Endothelial cell of umbilical vein (primary cell): ENCODE data around the gene CHMP4A. TPM values are rescaled to one million over a fixed set of nuclear protein-coding genes. Genes with fewer than 3 reads are reported as not detected.

ENCODE experiments used
- BruUV-seq: library from RNA; stranded (reverse); fragments of 400-500 nt; replicated peaks from 2 replicates; lab custom pipeline; 2021; lab: Mats Ljungman, UMichigan
- CTCF ChIA-PET: fragments of 300-600, 350-600 bp; sonication (Branson Sonifier 250); formaldehyde crosslinking; loops from one replicate; lab custom pipeline; 2021; ENCODE audit warnings: antibody characterized with exemption, inconsistent platforms; lab: Charles Lee
- POLR2A ChIA-PET: fragments of 300-600, 350-600 bp; sonication (Branson Sonifier 250); formaldehyde crosslinking; loops from one replicate; lab custom pipeline; 2021; ENCODE audit warnings: antibody characterized with exemption, inconsistent platforms; lab: Charles Lee
- DNase-seq: peaks from one replicate; pipeline ENCODE4 v3.0.0-alpha.2; 2011; ENCODE audit warnings: low read depth, low spot score
- FAIRE-seq: peaks from 2 replicates; lab custom pipeline; 2011; peaks lifted over from hg19 to GRCh38; lab: Jason Lieb, UNC
- H2AFZ ChIP-seq: 2 replicates; pipeline ENCODE4 v1.6.0; 2012; ENCODE audit warnings: low read depth, low read length, control low read depth, inconsistent platforms
- H3K27ac ChIP-seq: 2 replicates; pipeline ENCODE4 v1.5.1; 2011; ENCODE audit warnings: low read depth, mild to moderate bottlenecking, control low read depth, low read length, moderate library complexity; ENCODE audit not compliant: insufficient read depth
- H3K27me3 ChIP-seq, 2 experiments: 2 replicates each; pipeline versions ENCODE4 v1.6.0 to v1.6.1; 2011; ENCODE audit warnings: low read length in 2 of 2, mixed read lengths in 1 of 2; ENCODE audit not compliant: control insufficient read depth in 2 of 2, insufficient read depth in 2 of 2
- H3K36me3 ChIP-seq, 2 experiments: 2 replicates in 1 of 2; 3 replicates in 1 of 2; pipeline ENCODE4 v1.5.1; 2011; ENCODE audit warnings: low read length in 2 of 2, mild to moderate bottlenecking in 1 of 2, moderate library complexity in 1 of 2; ENCODE audit not compliant: control insufficient read depth in 2 of 2, insufficient read depth in 2 of 2; ENCODE audit errors: extremely low read depth in 1 of 2
- H3K4me1 ChIP-seq: 3 replicates; pipeline ENCODE4 v1.5.1; 2011; ENCODE audit warnings: mild to moderate bottlenecking, low read length; ENCODE audit not compliant: control insufficient read depth, insufficient read depth; ENCODE audit errors: extremely low read depth
- H3K4me2 ChIP-seq: 2 replicates; pipeline ENCODE4 v1.6.1; 2011; ENCODE audit warnings: low read length, control low read depth, mixed read lengths; ENCODE audit not compliant: insufficient read depth
- H3K4me3 ChIP-seq, 3 experiments: fragments of 200-600 bp in 1 of 3; sonication (generic), shearing (Covaris generic) in 1 of 3; replicated peaks in 1 of 3; 2 replicates each; pipeline ENCODE4 v1.5.1; 2011 to 2016; ENCODE audit warnings: control low read depth in 3 of 3, low read length in 3 of 3, mild to moderate bottlenecking in 2 of 3, inconsistent platforms in 1 of 3, low read depth in 1 of 3, moderate library complexity in 1 of 3; ENCODE audit not compliant: insufficient read depth in 1 of 3
- H3K79me2 ChIP-seq: 2 replicates; pipeline ENCODE4 v1.6.0; 2012; ENCODE audit warnings: low read length, inconsistent platforms; ENCODE audit not compliant: control insufficient read depth, insufficient read depth
- H3K9ac ChIP-seq: replicated peaks from 2 replicates; pipeline ENCODE3; 2011; ENCODE audit warnings: low read length, control low read depth; ENCODE audit not compliant: insufficient read depth; ENCODE audit errors: extremely low read depth
- H3K9me1 ChIP-seq: replicated peaks from 3 replicates; pipeline ENCODE4 v1.6.0; 2011; ENCODE audit warnings: mild to moderate bottlenecking, low read length; ENCODE audit not compliant: control insufficient read depth, insufficient read depth; ENCODE audit errors: extremely low read depth
- H3K9me3 ChIP-seq: replicated peaks from 2 replicates; pipeline ENCODE4 v1.5.1; 2012; ENCODE audit warnings: low read length, inconsistent platforms; ENCODE audit not compliant: control insufficient read depth, insufficient read depth
- H4K20me1 ChIP-seq: replicated peaks from 2 replicates; pipeline ENCODE3; 2011; ENCODE audit warnings: mild to moderate bottlenecking, low read length; ENCODE audit not compliant: control insufficient read depth, insufficient read depth; ENCODE audit errors: extremely low read depth
- EZH2 ChIP-seq: IDR thresholded peaks from 2 replicates; pipeline ENCODE4 v1.6.1; 2012; ENCODE audit warnings: borderline replicate concordance, low read depth, mild to moderate bottlenecking, moderate library complexity, low read length, inconsistent platforms; ENCODE audit not compliant: severe bottlenecking
- FOS ChIP-seq: IDR thresholded peaks from 2 replicates; pipeline ENCODE4 v1.6.1; 2011; ENCODE audit warnings: mild to moderate bottlenecking, low read length, moderate library complexity, borderline replicate concordance; ENCODE audit not compliant: insufficient read depth
- GATA2 ChIP-seq: IDR thresholded peaks from 2 replicates; pipeline ENCODE4 v1.7.0; 2011; ENCODE audit warnings: low read depth, mild to moderate bottlenecking, moderate library complexity, mixed read lengths, low read length; ENCODE audit not compliant: insufficient read length, insufficient read depth
- JUN ChIP-seq: IDR thresholded peaks from 2 replicates; pipeline ENCODE4 v1.6.1; 2011; ENCODE audit warnings: borderline replicate concordance, low read depth; ENCODE audit not compliant: insufficient read length, insufficient read depth
- MYC ChIP-seq: IDR thresholded peaks from one replicate; pipeline ENCODE4 v1.6.1; 2011; ENCODE audit warnings: mild to moderate bottlenecking, low read depth, low read length
- POLR2A ChIP-seq: IDR thresholded peaks from 2 replicates; pipeline ENCODE4 v1.6.1; 2012; ENCODE audit warnings: low read depth, mild to moderate bottlenecking, control low read depth, low read length
- POLR2AphosphoS5 ChIP-seq: IDR thresholded peaks from 2 replicates; pipeline ENCODE4 v1.6.1; 2012; ENCODE audit warnings: low read depth, mild to moderate bottlenecking, control low read depth, low read length, moderate library complexity; ENCODE audit not compliant: insufficient read depth
- dilution Hi-C: fragments of 300-500 bp; cut with MboI; formaldehyde crosslinking; loops from one replicate; pipeline ENCODE4 v1.15.0; 2019; ENCODE audit warnings: low sequenced_read_pairs; ENCODE audit not compliant: extremely low pct_ligation_motif_present
- intact Hi-C: fragments of 100-400 bp; cut with micrococcal nuclease; formaldehyde crosslinking; loops from one replicate; pipeline ENCODE4 v1.10.0; 2022
- polyA plus RNA-seq, 4 experiments: library from polyadenylated mRNA; depleted of rRNA in 3 of 4; stranded (reverse) in 3 of 4; unstranded in 1 of 4; fragments of >200 nt; gene quantifications; 2 replicates each; pipeline versions ENCODE4 v1.2.1 to v1.2.3, GENCODE V29; 2011 to 2012; ENCODE audit warnings: missing spikeins in 1 of 4
- total RNA-seq: library from RNA; stranded (reverse); gene quantifications from 2 replicates; pipeline ENCODE4 v1.2.3, GENCODE V29; 2021
- TF ChIP-seq, protein P1 (sequence below): IDR thresholded peaks from 2 replicates; pipeline ENCODE4 v1.6.1; 2011; ENCODE audit not compliant: insufficient read depth, insufficient read length
- TF ChIP-seq, protein P2 (sequence below), 2 donors: IDR thresholded peaks; 1 replicate in 1 of 2; 2 replicates in 1 of 2; pipeline ENCODE4 v1.5.1; 2011; ENCODE audit warnings: low read length in 2 of 2, mild to moderate bottlenecking in 2 of 2, moderate library complexity in 2 of 2, control low read depth in 1 of 2, inconsistent platforms in 1 of 2, low read depth in 1 of 2; ENCODE audit not compliant: insufficient read depth in 1 of 2; ENCODE audit errors: extremely low read depth in 1 of 2

CHMP4A gene
- total and polyA plus RNA-seq, 2 donors (not counting 3 experiments of a cell fraction or from before 2014, with no cell fraction given), result 40.9 to 46.4 TPM

DNA sequence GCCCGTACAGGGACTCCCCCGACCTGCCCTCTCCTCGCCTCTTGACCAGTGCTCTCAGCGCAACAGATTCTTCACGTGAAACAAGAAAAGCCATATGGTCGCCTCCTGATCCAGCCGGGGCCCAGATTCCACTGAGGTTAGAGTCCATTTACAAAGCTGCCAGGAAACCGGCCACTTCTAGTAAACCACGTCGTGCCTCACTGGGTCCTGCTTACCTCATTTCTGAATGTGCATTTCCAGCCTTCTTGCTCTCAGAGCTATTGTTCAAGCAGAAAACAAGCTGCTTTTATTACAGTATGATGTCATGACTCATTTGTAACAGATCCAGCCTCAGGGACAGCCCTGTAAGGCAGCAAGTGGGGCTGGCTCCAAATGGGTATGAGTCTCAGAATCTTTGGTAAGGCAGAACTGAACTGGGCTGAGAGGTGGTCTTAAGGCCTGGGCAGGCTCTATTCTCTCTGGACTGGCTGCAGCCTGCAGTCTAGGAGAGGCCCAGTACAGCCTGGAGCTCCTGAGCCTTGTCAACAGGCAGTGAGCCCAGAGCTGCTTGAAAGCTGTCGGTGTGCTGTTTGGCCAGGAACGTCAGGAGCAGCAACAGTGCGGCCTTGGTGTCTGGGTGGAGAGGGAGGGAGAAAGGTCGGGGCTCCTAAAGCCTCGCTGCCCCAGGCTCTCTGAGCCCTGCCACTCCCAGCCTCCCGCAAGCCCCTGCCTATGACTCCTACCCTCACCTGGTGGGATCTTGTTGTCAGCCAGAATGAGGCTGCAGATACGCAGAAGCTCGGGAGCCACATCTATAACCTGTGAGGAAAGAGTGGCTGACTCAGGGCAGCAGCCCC is 33.1 kb downstream of the CHMP4A start:
- TF ChIP-seq, protein P1, sequence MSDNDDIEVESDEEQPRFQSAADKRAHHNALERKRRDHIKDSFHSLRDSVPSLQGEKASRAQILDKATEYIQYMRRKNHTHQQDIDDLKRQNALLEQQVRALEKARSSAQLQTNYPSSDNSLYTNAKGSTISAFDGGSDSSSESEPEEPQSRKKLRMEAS, result no peak
- TF ChIP-seq JUN, result peak; percentile 28
- no peak overlapping the region for H2AFZ ChIP-seq
- peak overlapping the region; percentile 30 for H3K27ac ChIP-seq
- ChIA-PET POLR2A (interaction anchor here (0.9 kb wide), 1 partner anchor 15 kb away, joined by 3 read pairs; the partner anchor contains the start of gene TM9SF1), CTCF (interaction anchor here (0.8 to 2.4 kb wide), 4 partner anchors 8 to 122 kb away, joined by 3 to 9 read pairs (median 4); partner anchors contain the start of genes IPO4, IRF9 and PSME1)
- no peak overlapping the region for H3K4me2 ChIP-seq
- no peaks in the 10 kb centered on the region for H3K27me3 ChIP-seq
- H3K9ac ChIP-seq, result no peak overlapping the region
- H3K4me3 ChIP-seq, result no peak overlapping the region
- H4K20me1 ChIP-seq, result no peaks in the 10 kb centered on the region
- FAIRE-seq (peak; percentile 84), DNase-seq (peak; percentile 50)
- H3K79me2 ChIP-seq, result no peaks in the 10 kb centered on the region
- dilution Hi-C loops, result no loop called here
- H3K36me3 ChIP-seq, result peaks cover 0 to 34% of the 10 kb centered on the region in 2 experiments
- H3K4me1 ChIP-seq, result no peaks in the 10 kb centered on the region
- H3K9me3 ChIP-seq, result no peaks in the 10 kb centered on the region
- H3K9me1 ChIP-seq, result no peaks in the 10 kb centered on the region
- intact Hi-C loops, result no loop called here
- BruUV-seq, result no TSS peak

DNA sequence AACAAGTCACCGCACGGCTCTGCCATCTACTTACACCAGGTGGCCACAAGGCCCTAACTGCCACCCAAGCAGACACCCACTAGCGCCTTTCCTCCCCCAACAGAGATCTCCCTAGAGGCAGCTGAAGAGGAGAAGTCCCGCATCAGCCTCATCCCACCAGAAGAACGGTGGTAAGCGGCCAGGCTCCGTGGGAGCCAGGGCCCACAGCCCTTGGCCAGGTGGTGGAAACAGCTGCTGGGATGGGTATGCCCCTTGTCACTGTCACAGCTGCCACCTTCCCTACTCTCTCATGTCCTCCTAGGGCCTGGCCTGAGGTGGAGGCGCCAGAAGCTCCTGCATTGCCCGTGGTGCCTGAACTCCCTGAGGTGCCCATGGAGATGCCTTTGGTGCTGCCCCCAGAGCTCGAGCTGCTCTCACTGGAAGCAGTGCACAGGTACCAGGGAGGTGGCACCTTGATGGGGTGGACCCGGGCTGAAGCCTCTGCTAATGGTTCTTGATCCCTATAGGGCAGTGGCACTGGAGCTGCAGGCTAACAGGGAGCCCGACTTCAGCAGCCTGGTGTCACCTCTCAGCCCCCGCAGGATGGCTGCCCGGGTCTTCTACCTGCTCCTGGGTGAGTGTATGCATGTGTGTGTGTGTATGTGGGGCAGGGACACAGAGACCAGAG is 33.9 kb downstream of the CHMP4A start:
- intact Hi-C loops (no loop called here), dilution Hi-C loops (no loop called here)
- no peak overlapping the region for H3K4me2 ChIP-seq
- no peak overlapping the region for H2AFZ ChIP-seq
- no peaks in the 10 kb centered on the region for H3K9me3 ChIP-seq
- H3K27me3 ChIP-seq, result no peaks in the 10 kb centered on the region
- DNase-seq (no peak), FAIRE-seq (no peak)
- no peaks in the 10 kb centered on the region for H4K20me1 ChIP-seq
- H3K4me1 ChIP-seq, result no peaks in the 10 kb centered on the region
- H3K79me2 ChIP-seq, result no peaks in the 10 kb centered on the region
- H3K9me1 ChIP-seq, result no peaks in the 10 kb centered on the region
- H3K27ac ChIP-seq, result peak overlapping the region; percentile 30
- TF ChIP-seq MYC (no peak), GATA2 (no peak), POLR2A (no peak), JUN (no peak), EZH2 (no peak), POLR2AphosphoS5 (no peak), FOS (no peak)
- TF ChIP-seq, protein P1, result no peak
- TF ChIP-seq, protein P2, sequence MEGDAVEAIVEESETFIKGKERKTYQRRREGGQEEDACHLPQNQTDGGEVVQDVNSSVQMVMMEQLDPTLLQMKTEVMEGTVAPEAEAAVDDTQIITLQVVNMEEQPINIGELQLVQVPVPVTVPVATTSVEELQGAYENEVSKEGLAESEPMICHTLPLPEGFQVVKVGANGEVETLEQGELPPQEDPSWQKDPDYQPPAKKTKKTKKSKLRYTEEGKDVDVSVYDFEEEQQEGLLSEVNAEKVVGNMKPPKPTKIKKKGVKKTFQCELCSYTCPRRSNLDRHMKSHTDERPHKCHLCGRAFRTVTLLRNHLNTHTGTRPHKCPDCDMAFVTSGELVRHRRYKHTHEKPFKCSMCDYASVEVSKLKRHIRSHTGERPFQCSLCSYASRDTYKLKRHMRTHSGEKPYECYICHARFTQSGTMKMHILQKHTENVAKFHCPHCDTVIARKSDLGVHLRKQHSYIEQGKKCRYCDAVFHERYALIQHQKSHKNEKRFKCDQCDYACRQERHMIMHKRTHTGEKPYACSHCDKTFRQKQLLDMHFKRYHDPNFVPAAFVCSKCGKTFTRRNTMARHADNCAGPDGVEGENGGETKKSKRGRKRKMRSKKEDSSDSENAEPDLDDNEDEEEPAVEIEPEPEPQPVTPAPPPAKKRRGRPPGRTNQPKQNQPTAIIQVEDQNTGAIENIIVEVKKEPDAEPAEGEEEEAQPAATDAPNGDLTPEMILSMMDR (IDR thresholded peaks at IDR 0.05; ENCODE audit: extremely low read depth in 1 of 2, insufficient read depth in 1 of 2, low read depth in 1 of 2, low read length in 2 of 2), result no peak
- peaks cover 0 to 29% of the 10 kb centered on the region in 2 experiments for H3K36me3 ChIP-seq
- H3K4me3 ChIP-seq, result no peak overlapping the region
- no TSS peak for BruUV-seq
- no peak overlapping the region for H3K9ac ChIP-seq
- POLR2A ChIA-PET, result no interaction called here
- CTCF ChIA-PET, result interaction anchor here (0.8 to 2.4 kb wide), 3 partner anchors 9 to 44 kb away, joined by 3 to 9 read pairs (median 5); partner anchors contain the start of genes IPO4, IRF9 and PSME1
